ENCODE data around the gene CDK11A. TPM values are rescaled to one million over a fixed set of nuclear protein-coding genes. Genes with fewer than 3 reads are reported as not detected.
"Not testable (repeated sequence)": the region's sequence is repeated elsewhere in the genome, so short reads cannot be mapped to it uniquely, and the experiment has no call there.

Gene CDK11A
- total RNA-seq, 2 experiments from 2014 or later = 64.2 to 65.0 TPM

- not testable (repeated sequence) for H3K27ac Mint-ChIP-seq, H3K36me3 Mint-ChIP-seq, H3K9me3 Mint-ChIP-seq, H3K27me3 Mint-ChIP-seq, H3K4me1 Mint-ChIP-seq, DNase-seq
- H3K4me3 Mint-ChIP-seq = peak overlapping the region; percentile 22
Measured at GRCh38 chr1:1742529-1742928, 18.4 kb upstream of the CDK11A start.

- H3K27ac Mint-ChIP-seq, H3K27me3 Mint-ChIP-seq, H3K36me3 Mint-ChIP-seq, DNase-seq, H3K4me3 Mint-ChIP-seq, H3K9me3 Mint-ChIP-seq, H3K4me1 Mint-ChIP-seq: not testable (repeated sequence)
Measured at GRCh38 chr1:1741013-1741412, 16.9 kb upstream of the CDK11A start.

GRCh38 chr1:1738799-1739337 is 14.7 kb upstream of the CDK11A start:
- not testable (repeated sequence) for H3K4me1 Mint-ChIP-seq, H3K27me3 Mint-ChIP-seq, H3K9me3 Mint-ChIP-seq, H3K36me3 Mint-ChIP-seq, DNase-seq, H3K27ac Mint-ChIP-seq, H3K4me3 Mint-ChIP-seq

GRCh38 chr1:1737675-1738590 is 13.8 kb upstream of the CDK11A start:
- H3K4me1 Mint-ChIP-seq, H3K27me3 Mint-ChIP-seq, H3K9me3 Mint-ChIP-seq, H3K36me3 Mint-ChIP-seq, DNase-seq, H3K4me3 Mint-ChIP-seq, H3K27ac Mint-ChIP-seq: not testable (repeated sequence)

- Mint-ChIP-seq H3K27me3 (no peaks in the 10 kb centered on the region), H3K4me1 (peaks cover 4% of the 10 kb centered on the region), H3K9me3 (no peaks in the 10 kb centered on the region), H3K36me3 (peaks cover 6% of the 10 kb centered on the region), H3K27ac (no peak overlapping the region), H3K4me3 (no peak overlapping the region)
- DNase-seq = no peak
Measured at GRCh38 chr1:1732381-1732780, 8.2 kb upstream of the CDK11A start.

GRCh38 chr1:1730870-1731269 is 6.7 kb upstream of the CDK11A start:
- Mint-ChIP-seq H3K27ac (no peak overlapping the region), H3K4me3 (no peak overlapping the region), H3K9me3 (no peaks in the 10 kb centered on the region), H3K36me3 (peaks cover 6% of the 10 kb centered on the region), H3K27me3 (no peaks in the 10 kb centered on the region), H3K4me1 (peaks cover 4% of the 10 kb centered on the region)
- no peak for DNase-seq

GRCh38 chr1:1730230-1730629 is 6.1 kb upstream of the CDK11A start:
- not testable (repeated sequence) for DNase-seq, H3K27ac Mint-ChIP-seq, H3K9me3 Mint-ChIP-seq, H3K4me3 Mint-ChIP-seq, H3K4me1 Mint-ChIP-seq, H3K27me3 Mint-ChIP-seq, H3K36me3 Mint-ChIP-seq

- not testable (repeated sequence) for DNase-seq, H3K4me3 Mint-ChIP-seq, H3K36me3 Mint-ChIP-seq, H3K9me3 Mint-ChIP-seq, H3K4me1 Mint-ChIP-seq, H3K27ac Mint-ChIP-seq, H3K27me3 Mint-ChIP-seq
Measured at GRCh38 chr1:1729116-1729816, 5.1 kb upstream of the CDK11A start.

- not testable (repeated sequence) for H3K4me3 Mint-ChIP-seq, DNase-seq, H3K27me3 Mint-ChIP-seq, H3K4me1 Mint-ChIP-seq, H3K9me3 Mint-ChIP-seq, H3K36me3 Mint-ChIP-seq
- H3K27ac Mint-ChIP-seq = peak overlapping the region; percentile 23
Measured at GRCh38 chr1:1728308-1729005, 4.3 kb upstream of the CDK11A start.

- H3K9me3 Mint-ChIP-seq, DNase-seq, H3K4me1 Mint-ChIP-seq, H3K27me3 Mint-ChIP-seq, H3K36me3 Mint-ChIP-seq: not testable (repeated sequence)
- peak overlapping the region; percentile 7 for H3K4me3 Mint-ChIP-seq
- H3K27ac Mint-ChIP-seq = peak overlapping the region; percentile 20
Measured at GRCh38 chr1:1727131-1727651, 3.0 kb upstream of the CDK11A start.

- not testable (repeated sequence) for H3K4me1 Mint-ChIP-seq, H3K9me3 Mint-ChIP-seq, DNase-seq, H3K27me3 Mint-ChIP-seq
- peak overlapping the region; percentile 60 for H3K27ac Mint-ChIP-seq
- peak overlapping the region; percentile 18 for H3K4me3 Mint-ChIP-seq
- H3K36me3 Mint-ChIP-seq = peaks cover 10% of the 10 kb centered on the region
Measured at GRCh38 chr1:1726088-1726487, 1.9 kb upstream of the CDK11A start.

- Mint-ChIP-seq H3K27me3 (no peaks in the 10 kb centered on the region), H3K27ac (no peak overlapping the region), H3K36me3 (peaks cover 16% of the 10 kb centered on the region), H3K4me1 (peaks cover 5% of the 10 kb centered on the region), H3K4me3 (no peak overlapping the region), H3K9me3 (no peaks in the 10 kb centered on the region)
- DNase-seq = no peak
Measured at GRCh38 chr1:1721201-1721600, 3.0 kb downstream of the CDK11A start.

GRCh38 chr1:1715109-1715883 is 8.9 kb downstream of the CDK11A start:
- H3K4me1 Mint-ChIP-seq, H3K27me3 Mint-ChIP-seq, DNase-seq, H3K27ac Mint-ChIP-seq, H3K9me3 Mint-ChIP-seq, H3K4me3 Mint-ChIP-seq: not testable (repeated sequence)
- H3K36me3 Mint-ChIP-seq = peaks cover 12% of the 10 kb centered on the region

- not testable (repeated sequence) for H3K27me3 Mint-ChIP-seq, H3K9me3 Mint-ChIP-seq, H3K27ac Mint-ChIP-seq, H3K36me3 Mint-ChIP-seq, H3K4me1 Mint-ChIP-seq, DNase-seq, H3K4me3 Mint-ChIP-seq
Measured at GRCh38 chr1:1707897-1708296, 16.3 kb downstream of the CDK11A start.
